ENCODE data around the gene MT1H.
"Not testable (repeated sequence)": the region's sequence is repeated elsewhere in the genome, so short reads cannot be mapped to it uniquely, and the experiment has no call there.

Gene MT1H

GRCh38 chr16:56669005-56669839, at the start of gene MT1H:
MT1H (plus strand) TSS chr16:56669814; CDS start chr16:56669885, 71 bp downstream.
- Mint-ChIP-seq H3K27me3 (ENCODE audit: low read depth) (peaks cover 87% of the 10 kb centered on the region), H3K9me3 (no peaks in the 10 kb centered on the region), H3K4me3 (peak within 1 kb of the TSS; percentile 14), H3K36me3 (ENCODE audit: low read depth) (peaks cover 4% of the 10 kb centered on the region), H3K4me1 (ENCODE audit: low read depth) (peaks cover 23% of the 10 kb centered on the region), H3K27ac (no peak within 1 kb of the TSS)

GRCh38 chr16:56620339-56620897, 49.2 kb upstream of the MT1H start:
- peaks cover 20% of the 10 kb centered on the region for H3K4me1 Mint-ChIP-seq (ENCODE audit: low read depth)
- H3K4me3 Mint-ChIP-seq: no peak overlapping the region
- no peaks in the 10 kb centered on the region for H3K9me3 Mint-ChIP-seq
- H3K36me3 Mint-ChIP-seq (ENCODE audit: low read depth): peaks cover 5% of the 10 kb centered on the region
- H3K27ac Mint-ChIP-seq: no peak overlapping the region
- H3K27me3 Mint-ChIP-seq (ENCODE audit: low read depth): peaks cover 15% of the 10 kb centered on the region

GRCh38 chr16:56621665-56622445, 47.8 kb upstream of the MT1H start:
- not testable (repeated sequence) for H3K9me3 Mint-ChIP-seq; H3K27ac Mint-ChIP-seq; H3K36me3 Mint-ChIP-seq (ENCODE audit: low read depth); H3K4me3 Mint-ChIP-seq
- Mint-ChIP-seq H3K4me1 (ENCODE audit: low read depth) (peaks cover 19% of the 10 kb centered on the region), H3K27me3 (ENCODE audit: low read depth) (peaks cover 15% of the 10 kb centered on the region)

- Mint-ChIP-seq H3K27me3 (ENCODE audit: low read depth) (peaks cover 15% of the 10 kb centered on the region), H3K4me1 (ENCODE audit: low read depth) (peaks cover 12% of the 10 kb centered on the region)
- H3K9me3 Mint-ChIP-seq; H3K36me3 Mint-ChIP-seq (ENCODE audit: low read depth); H3K27ac Mint-ChIP-seq; H3K4me3 Mint-ChIP-seq: not testable (repeated sequence)
Measured at GRCh38 chr16:56623184-56623583, 46.4 kb upstream of the MT1H start.

GRCh38 chr16:56623637-56624036, 46.0 kb upstream of the MT1H start:
- peaks cover 12% of the 10 kb centered on the region for H3K4me1 Mint-ChIP-seq (ENCODE audit: low read depth)
- peaks cover 12% of the 10 kb centered on the region for H3K27me3 Mint-ChIP-seq (ENCODE audit: low read depth)
- no peak overlapping the region for H3K4me3 Mint-ChIP-seq
- no peaks in the 10 kb centered on the region for H3K9me3 Mint-ChIP-seq
- H3K36me3 Mint-ChIP-seq (ENCODE audit: low read depth): peaks cover 5% of the 10 kb centered on the region
- no peak overlapping the region for H3K27ac Mint-ChIP-seq

- Mint-ChIP-seq H3K4me3 (peak within 1 kb of the TSS; percentile 95), H3K27me3 (ENCODE audit: low read depth) (peaks cover 23% of the 10 kb centered on the region), H3K27ac (peak within 1 kb of the TSS; percentile 91), H3K4me1 (ENCODE audit: low read depth) (peaks cover 16% of the 10 kb centered on the region), H3K36me3 (ENCODE audit: low read depth) (peaks cover 5% of the 10 kb centered on the region), H3K9me3 (no peaks in the 10 kb centered on the region)
Measured at GRCh38 chr16:56625140-56625942, 44.3 kb upstream of the MT1H start, which contains the start of gene MT1E. MT1E (plus strand) TSS chr16:56625781; CDS start chr16:56625852, 71 bp downstream.

GRCh38 chr16:56625943-56626654, 43.5 kb upstream of the MT1H start:
- H3K9me3 Mint-ChIP-seq: no peaks in the 10 kb centered on the region
- H3K27me3 Mint-ChIP-seq (ENCODE audit: low read depth): peaks cover 31% of the 10 kb centered on the region
- peak overlapping the region; percentile 95 for H3K4me3 Mint-ChIP-seq
- H3K27ac Mint-ChIP-seq: peak overlapping the region; percentile 91
- H3K36me3 Mint-ChIP-seq (ENCODE audit: low read depth): peaks cover 5% of the 10 kb centered on the region
- H3K4me1 Mint-ChIP-seq (ENCODE audit: low read depth): peaks cover 15% of the 10 kb centered on the region

- Mint-ChIP-seq H3K27me3 (ENCODE audit: low read depth) (peaks cover 37% of the 10 kb centered on the region), H3K4me3 (peak overlapping the region; percentile 95), H3K4me1 (ENCODE audit: low read depth) (peaks cover 15% of the 10 kb centered on the region), H3K36me3 (ENCODE audit: low read depth) (peaks cover 6% of the 10 kb centered on the region), H3K9me3 (no peaks in the 10 kb centered on the region), H3K27ac (no peak overlapping the region)
Measured at GRCh38 chr16:56626685-56627084, 42.9 kb upstream of the MT1H start.

- Mint-ChIP-seq H3K9me3 (no peaks in the 10 kb centered on the region), H3K27me3 (ENCODE audit: low read depth) (peaks cover 50% of the 10 kb centered on the region), H3K27ac (no peak overlapping the region), H3K4me3 (no peak overlapping the region), H3K36me3 (ENCODE audit: low read depth) (peaks cover 7% of the 10 kb centered on the region), H3K4me1 (ENCODE audit: low read depth) (peaks cover 20% of the 10 kb centered on the region)
Measured at GRCh38 chr16:56628486-56629350, 40.9 kb upstream of the MT1H start.

GRCh38 chr16:56629531-56629930, 40.1 kb upstream of the MT1H start:
- Mint-ChIP-seq H3K27me3 (ENCODE audit: low read depth) (peaks cover 58% of the 10 kb centered on the region), H3K9me3 (no peaks in the 10 kb centered on the region), H3K4me3 (no peak overlapping the region), H3K4me1 (ENCODE audit: low read depth) (peaks cover 18% of the 10 kb centered on the region), H3K27ac (no peak overlapping the region), H3K36me3 (ENCODE audit: low read depth) (peaks cover 7% of the 10 kb centered on the region)

- H3K27ac Mint-ChIP-seq: no peak overlapping the region
- H3K36me3 Mint-ChIP-seq (ENCODE audit: low read depth): peaks cover 6% of the 10 kb centered on the region
- H3K4me3 Mint-ChIP-seq: no peak overlapping the region
- H3K4me1 Mint-ChIP-seq (ENCODE audit: low read depth): peaks cover 19% of the 10 kb centered on the region
- H3K27me3 Mint-ChIP-seq (ENCODE audit: low read depth): peaks cover 61% of the 10 kb centered on the region
- H3K9me3 Mint-ChIP-seq: no peaks in the 10 kb centered on the region
Measured at GRCh38 chr16:56630134-56630533, 39.5 kb upstream of the MT1H start.

- Mint-ChIP-seq H3K4me1 (ENCODE audit: low read depth) (peaks cover 20% of the 10 kb centered on the region), H3K36me3 (ENCODE audit: low read depth) (peaks cover 6% of the 10 kb centered on the region), H3K4me3 (no peak overlapping the region), H3K9me3 (no peaks in the 10 kb centered on the region), H3K27me3 (ENCODE audit: low read depth) (peaks cover 70% of the 10 kb centered on the region), H3K27ac (no peak overlapping the region)
Measured at GRCh38 chr16:56631197-56631596, 38.4 kb upstream of the MT1H start.

GRCh38 chr16:56631832-56632155, 37.8 kb upstream of the MT1H start:
- Mint-ChIP-seq H3K4me3 (peak overlapping the region; percentile 65), H3K36me3 (ENCODE audit: low read depth) (peaks cover 6% of the 10 kb centered on the region), H3K27me3 (ENCODE audit: low read depth) (peaks cover 76% of the 10 kb centered on the region), H3K9me3 (no peaks in the 10 kb centered on the region), H3K27ac (no peak overlapping the region), H3K4me1 (ENCODE audit: low read depth) (peaks cover 20% of the 10 kb centered on the region)
